Panc1 (cell line): Measurements from ENCODE around the gene IQCH. TPM values are rescaled to one million over a fixed set of nuclear protein-coding genes. Genes with fewer than 3 reads are reported as not detected.

Experiments used
- ATAC-seq: fragments of 200-7000 bp; cut with Tn5 transposase; 2 replicates; pipeline ENCODE4 v1.9.1; 2020; ENCODE audit warnings: mild to moderate bottlenecking, moderate library complexity
- BruUV-seq: library from RNA; stranded (reverse); fragments of 400-500 nt; replicated peaks from 2 replicates; lab custom pipeline; 2021; lab: Mats Ljungman, UMichigan
- CTCF ChIA-PET: fragments of 300-600 bp; sonication (Branson Sonifier 250); formaldehyde crosslinking; loops from one replicate; lab custom pipeline; 2022; ENCODE audit warnings: antibody characterized with exemption; lab: Charles Lee
- POLR2A ChIA-PET: fragments of 300-600 bp; sonication (Branson Sonifier 250); formaldehyde crosslinking; loops from one replicate; lab custom pipeline; 2022; ENCODE audit warnings: antibody characterized with exemption; lab: Charles Lee
- DNase-seq: peaks from one replicate; pipeline ENCODE4 v3.0.0-alpha.2; 2010; ENCODE audit warnings: low read depth, low spot score
- H3K27ac ChIP-seq: 2 replicates; pipeline ENCODE4 v1.5.1; 2011; ENCODE audit warnings: mild to moderate bottlenecking, low read length, inconsistent platforms
- H3K27me3 ChIP-seq: fragments of 200-500 bp; sonication (Bioruptor generic); 2 replicates; pipeline ENCODE4 v1.6.0; 2014; ENCODE audit warnings: low read length, inconsistent platforms; ENCODE audit not compliant: control insufficient read depth, insufficient read depth
- H3K36me3 ChIP-seq: fragments of 200-500 bp; sonication (Bioruptor generic); 2 replicates; pipeline ENCODE4 v1.5.1; 2014; ENCODE audit warnings: inconsistent platforms, mild to moderate bottlenecking, low read length, moderate library complexity; ENCODE audit not compliant: control insufficient read depth, insufficient read depth
- H3K4me1 ChIP-seq: 2 replicates; pipeline ENCODE4 v1.5.1; 2011; ENCODE audit warnings: inconsistent platforms, mild to moderate bottlenecking, low read length, moderate library complexity; ENCODE audit not compliant: control insufficient read depth, insufficient read depth
- H3K4me3 ChIP-seq, 2 experiments: 2 replicates each; pipeline ENCODE4 v1.5.1; 2011 to 2012; ENCODE audit warnings: low read depth in 2 of 2, low read length in 2 of 2, mild to moderate bottlenecking in 2 of 2, inconsistent platforms in 1 of 2, moderate library complexity in 1 of 2
- H3K9me3 ChIP-seq: fragments of 200-500 bp; sonication (Bioruptor generic); 2 replicates; pipeline ENCODE4 v1.5.1; 2014; ENCODE audit warnings: low read depth, mild to moderate bottlenecking, inconsistent platforms, low read length, moderate library complexity; ENCODE audit not compliant: control insufficient read depth, insufficient read depth
- CTCF ChIP-seq: fragments of 450-650 bp; IDR thresholded peaks from 2 replicates; pipeline ENCODE4 v1.5.1; 2017; ENCODE audit warnings: mild to moderate bottlenecking
- POLR2AphosphoS5 ChIP-seq: IDR thresholded peaks from 2 replicates; pipeline ENCODE4 v1.6.1; 2012; ENCODE audit warnings: mild to moderate bottlenecking, low read depth, low read length, moderate library complexity
- SIN3A ChIP-seq: IDR thresholded peaks from 2 replicates; pipeline ENCODE4 v1.6.1; 2012; ENCODE audit warnings: low read depth, mild to moderate bottlenecking, low read length, moderate library complexity, borderline replicate concordance; ENCODE audit not compliant: insufficient read depth
- TCF7L2 ChIP-seq: IDR thresholded peaks from 2 replicates; pipeline ENCODE4 v1.6.1; 2011; ENCODE audit warnings: mild to moderate bottlenecking, low read depth, low read length, inconsistent platforms
- in situ Hi-C: cut with HindIII; loops from 2 replicates; pipeline ENCODE4 v1.10.0; 2016; ENCODE audit warnings: low sequenced_read_pairs, low pct_unique_long_range_greater_than_20kb
- intact Hi-C: fragments of 100-400 bp; cut with micrococcal nuclease; formaldehyde crosslinking; loops from one replicate; pipeline ENCODE4 v1.10.0; 2022; ENCODE audit not compliant: unreplicated experiment
- total RNA-seq: library from RNA; stranded (reverse); gene quantifications from one replicate; pipeline ENCODE4 v1.2.1, GENCODE V29; 2021; ENCODE audit not compliant: unreplicated experiment
- TF ChIP-seq, protein P1 (sequence below), 2 experiments: IDR thresholded peaks; 2 replicates each; pipeline ENCODE4 v1.6.1; 2011 to 2012; ENCODE audit warnings: low read depth in 2 of 2, control low read depth in 1 of 2, low read length in 1 of 2, mild to moderate bottlenecking in 1 of 2, moderate library complexity in 1 of 2; ENCODE audit not compliant: insufficient read depth in 1 of 2

The IQCH gene
- total RNA-seq, 1 experiment from 2014 or later: 3.9 TPM

- Histone ChIP-seq H3K4me3 (no peak overlapping the region), H3K27ac (no peak overlapping the region), H3K27me3 (no peaks in the 10 kb centered on the region), H3K36me3 (peaks cover 35% of the 10 kb centered on the region), H3K4me1 (no peaks in the 10 kb centered on the region), H3K9me3 (no peaks in the 10 kb centered on the region)
- ATAC-seq: no peak
- TF ChIP-seq CTCF (no peak), SIN3A (no peak), TCF7L2 (no peak), POLR2AphosphoS5 (no peak)
- TF ChIP-seq, protein P1, sequence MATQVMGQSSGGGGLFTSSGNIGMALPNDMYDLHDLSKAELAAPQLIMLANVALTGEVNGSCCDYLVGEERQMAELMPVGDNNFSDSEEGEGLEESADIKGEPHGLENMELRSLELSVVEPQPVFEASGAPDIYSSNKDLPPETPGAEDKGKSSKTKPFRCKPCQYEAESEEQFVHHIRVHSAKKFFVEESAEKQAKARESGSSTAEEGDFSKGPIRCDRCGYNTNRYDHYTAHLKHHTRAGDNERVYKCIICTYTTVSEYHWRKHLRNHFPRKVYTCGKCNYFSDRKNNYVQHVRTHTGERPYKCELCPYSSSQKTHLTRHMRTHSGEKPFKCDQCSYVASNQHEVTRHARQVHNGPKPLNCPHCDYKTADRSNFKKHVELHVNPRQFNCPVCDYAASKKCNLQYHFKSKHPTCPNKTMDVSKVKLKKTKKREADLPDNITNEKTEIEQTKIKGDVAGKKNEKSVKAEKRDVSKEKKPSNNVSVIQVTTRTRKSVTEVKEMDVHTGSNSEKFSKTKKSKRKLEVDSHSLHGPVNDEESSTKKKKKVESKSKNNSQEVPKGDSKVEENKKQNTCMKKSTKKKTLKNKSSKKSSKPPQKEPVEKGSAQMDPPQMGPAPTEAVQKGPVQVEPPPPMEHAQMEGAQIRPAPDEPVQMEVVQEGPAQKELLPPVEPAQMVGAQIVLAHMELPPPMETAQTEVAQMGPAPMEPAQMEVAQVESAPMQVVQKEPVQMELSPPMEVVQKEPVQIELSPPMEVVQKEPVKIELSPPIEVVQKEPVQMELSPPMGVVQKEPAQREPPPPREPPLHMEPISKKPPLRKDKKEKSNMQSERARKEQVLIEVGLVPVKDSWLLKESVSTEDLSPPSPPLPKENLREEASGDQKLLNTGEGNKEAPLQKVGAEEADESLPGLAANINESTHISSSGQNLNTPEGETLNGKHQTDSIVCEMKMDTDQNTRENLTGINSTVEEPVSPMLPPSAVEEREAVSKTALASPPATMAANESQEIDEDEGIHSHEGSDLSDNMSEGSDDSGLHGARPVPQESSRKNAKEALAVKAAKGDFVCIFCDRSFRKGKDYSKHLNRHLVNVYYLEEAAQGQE (IDR thresholded peaks at IDR 0.05; ENCODE audit: insufficient read depth in 1 of 2, low read depth in 2 of 2, low read length in 1 of 2): no peak
- ChIA-PET POLR2A (no interaction called here), CTCF (no interaction called here)
- in situ Hi-C loops: no loop called here
- intact Hi-C loops: no loop called here
- DNase-seq: no peak
- BruUV-seq: no TSS peak
These were observed 46.2 kb upstream of the IQCH start for GRCh38 chr15:67208396-67208795.

DNA sequence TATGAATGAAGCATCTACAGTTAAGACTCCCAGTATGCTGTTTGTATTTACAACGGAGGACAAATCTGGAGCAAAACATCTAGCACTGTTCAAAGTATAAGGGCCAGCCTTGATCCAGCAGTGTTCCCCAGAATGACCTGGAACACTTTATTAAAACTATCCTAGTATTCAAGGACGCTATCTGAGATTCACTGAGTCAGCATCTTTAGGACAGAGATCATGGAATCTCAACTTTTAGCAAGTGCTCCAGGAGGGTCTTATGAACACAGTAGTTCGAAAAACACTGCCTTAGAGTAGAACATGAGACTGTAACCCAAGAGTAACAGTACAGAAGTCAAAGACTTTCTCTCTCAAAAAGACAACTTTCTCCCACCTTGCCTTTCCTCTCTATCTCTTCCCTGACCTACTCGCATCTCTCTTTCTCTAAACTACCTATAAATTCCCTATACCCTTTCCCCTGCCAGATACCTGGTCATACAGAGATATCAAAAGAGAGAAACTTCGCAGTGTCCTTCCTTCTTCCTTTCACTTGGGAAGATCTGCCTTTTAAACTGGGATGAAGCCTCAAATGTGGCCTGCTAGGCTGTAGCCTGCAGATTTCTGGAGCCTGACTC, 43.9 kb upstream of the IQCH start:
- 0 out of 2 replicates have a peak, but pooled peaks have one; percentile 26 for ATAC-seq
- Histone ChIP-seq H3K4me3 (no peak overlapping the region), H3K4me1 (no peaks in the 10 kb centered on the region), H3K27ac (no peak overlapping the region), H3K36me3 (peaks cover 29% of the 10 kb centered on the region), H3K27me3 (no peaks in the 10 kb centered on the region), H3K9me3 (no peaks in the 10 kb centered on the region)
- intact Hi-C loops (no loop called here), in situ Hi-C loops (no loop called here)
- ChIA-PET CTCF (no interaction called here), POLR2A (no interaction called here)
- DNase-seq: no peak
- TF ChIP-seq CTCF (no peak), SIN3A (no peak), TCF7L2 (no peak), POLR2AphosphoS5 (no peak)
- TF ChIP-seq, protein P1 (IDR thresholded peaks at IDR 0.05; ENCODE audit: insufficient read depth in 1 of 2, low read depth in 2 of 2, low read length in 1 of 2): no peak
- no TSS peak for BruUV-seq
